SKM-1 treated with dmso at 0.1 percent for 144 hours (cell line): Measurements from ENCODE around the gene VAV3.
"Not testable (repeated sequence)": the region's sequence is repeated elsewhere in the genome, so short reads cannot be mapped to it uniquely, and the experiment has no call there.

ENCODE experiments used
- DNase-seq: peaks from one replicate; lab custom pipeline; 2025; ENCODE audit not compliant: unreplicated experiment; lab: John Stamatoyannopoulos, UW

The VAV3 gene

DNA sequence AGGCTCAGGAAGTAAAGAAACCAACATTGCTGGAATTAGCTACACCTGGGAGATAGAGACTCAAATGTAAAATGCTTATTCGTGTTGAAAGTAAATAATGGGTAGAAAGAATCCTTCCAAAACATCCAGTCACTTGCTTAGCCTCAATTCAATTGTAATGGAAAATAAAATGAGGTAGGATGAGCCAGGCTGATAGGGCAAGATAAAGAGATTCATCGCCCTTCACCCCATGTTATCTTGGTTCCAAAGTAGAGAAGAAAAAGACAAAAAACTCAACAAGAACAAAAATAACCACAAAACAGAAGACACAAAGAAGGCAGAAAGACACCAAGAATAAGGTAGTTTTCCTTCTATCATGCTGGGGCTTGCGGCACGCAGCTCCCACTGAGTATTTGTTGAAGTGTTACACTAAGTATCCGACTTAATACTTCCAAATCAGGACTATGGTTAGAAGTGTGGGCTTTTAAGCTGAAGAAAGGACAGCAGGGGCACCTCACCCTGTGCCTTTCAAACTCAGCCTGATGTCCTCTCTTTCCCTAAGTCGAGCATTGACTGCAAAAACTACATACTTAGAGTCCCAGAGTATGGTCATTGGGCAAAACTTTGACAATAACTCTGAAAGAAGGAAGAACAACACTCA lies 202.1 kb downstream of the VAV3 start:
- DNase-seq = no peak

DNA sequence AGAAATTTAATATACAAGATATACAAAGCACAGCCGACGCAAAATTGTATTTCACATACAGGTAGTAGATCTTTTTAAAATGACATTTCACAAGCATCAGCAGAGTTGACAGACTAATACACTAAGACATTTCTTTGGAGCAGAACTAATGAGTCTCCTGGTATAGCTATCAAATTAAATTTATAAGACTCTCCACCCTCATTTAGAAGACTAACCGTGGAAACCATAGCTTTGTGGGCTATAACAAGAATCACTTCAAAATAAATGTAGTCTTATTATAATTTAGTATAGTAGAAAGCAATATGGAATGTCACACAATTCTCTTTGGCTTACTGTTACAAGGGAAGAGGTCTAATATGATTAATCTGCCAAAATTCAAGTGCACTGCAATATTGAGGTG lies 204.9 kb downstream of the VAV3 start:
- no peak for DNase-seq

DNA sequence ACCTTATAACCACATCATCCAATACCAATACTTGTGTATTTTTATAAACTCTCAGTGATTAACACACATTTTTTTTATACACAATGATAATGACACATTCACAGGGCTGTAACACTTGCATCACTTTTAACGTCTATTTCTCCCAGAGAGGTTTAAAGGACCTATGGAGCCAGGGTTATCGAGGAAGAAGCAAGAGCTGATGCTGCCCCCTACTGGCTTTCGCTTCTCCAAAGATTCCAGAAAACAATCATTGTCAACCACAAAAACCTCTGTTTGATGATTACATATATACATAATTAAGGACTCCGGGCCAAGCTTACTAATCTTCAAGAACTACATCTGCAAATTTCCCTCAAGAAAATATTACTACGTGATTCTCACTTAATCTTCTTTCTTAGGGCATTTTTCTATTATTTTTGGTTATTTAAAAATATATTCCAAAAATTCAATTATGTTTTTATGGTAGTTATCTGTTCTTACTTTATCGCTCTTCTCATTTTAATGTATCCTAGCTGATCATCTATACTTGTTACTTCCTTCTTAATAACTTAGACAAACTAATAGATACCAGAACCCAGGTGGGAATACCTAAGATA lies 214.5 kb downstream of the VAV3 start:
- peak; percentile 26 for DNase-seq

DNA sequence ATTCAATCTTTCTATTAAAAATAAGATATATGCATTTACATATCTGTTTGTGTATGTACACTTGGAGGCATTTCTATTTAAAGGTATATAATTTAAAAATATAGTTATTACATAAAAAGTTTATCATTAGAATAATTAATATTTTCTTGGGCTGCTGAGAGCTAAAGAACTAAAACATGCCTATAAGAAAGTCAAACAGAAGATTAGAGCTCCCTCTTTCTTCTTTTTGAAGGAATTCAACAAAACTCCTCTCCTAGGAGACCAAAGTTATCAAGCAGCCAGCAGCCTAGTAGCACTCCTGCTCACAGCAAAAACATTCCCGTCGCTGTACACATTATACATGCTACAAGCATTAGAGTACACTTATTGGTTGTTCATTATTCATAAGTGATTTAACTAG lies 216.4 kb downstream of the VAV3 start:
- no peak for DNase-seq

DNA sequence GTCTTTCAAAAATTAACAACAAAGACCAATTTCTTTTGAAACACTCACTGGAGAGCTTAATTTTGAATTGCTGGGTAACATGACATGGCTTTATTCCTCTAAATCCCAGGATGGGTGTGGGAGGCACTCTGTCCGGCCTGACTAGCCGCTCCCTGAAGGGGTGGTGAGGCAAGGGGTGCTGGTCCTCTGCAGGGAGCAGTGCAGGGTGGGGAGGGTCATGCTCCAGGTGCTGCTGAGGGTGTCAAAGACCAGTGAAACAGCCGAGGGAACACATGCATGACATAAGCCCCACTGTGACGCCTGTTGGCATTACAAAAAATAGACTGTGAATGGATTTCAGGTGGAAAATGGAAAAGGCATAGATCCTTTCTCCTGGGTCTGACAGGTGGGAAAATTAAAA lies 223.7 kb downstream of the VAV3 start:
- no peak for DNase-seq

DNA sequence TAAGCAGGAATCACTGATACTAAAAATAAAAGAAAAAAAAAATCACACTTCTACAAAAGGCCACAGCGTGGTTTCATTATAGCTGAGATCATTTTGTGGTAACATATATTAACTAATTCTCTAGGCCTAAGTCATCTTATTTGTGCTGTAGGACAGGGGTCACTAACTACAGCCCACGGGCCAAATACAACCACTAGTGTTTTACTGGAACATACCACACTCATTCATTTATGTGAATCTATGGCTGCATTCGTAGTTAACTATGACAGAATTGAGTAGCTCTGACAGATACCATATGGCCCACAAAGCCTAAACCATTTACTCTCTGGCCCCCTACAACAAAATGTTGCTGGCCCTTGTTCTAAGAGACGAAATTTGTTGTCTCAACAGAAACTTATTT lies 224.4 kb downstream of the VAV3 start:
- DNase-seq = no peak

DNA sequence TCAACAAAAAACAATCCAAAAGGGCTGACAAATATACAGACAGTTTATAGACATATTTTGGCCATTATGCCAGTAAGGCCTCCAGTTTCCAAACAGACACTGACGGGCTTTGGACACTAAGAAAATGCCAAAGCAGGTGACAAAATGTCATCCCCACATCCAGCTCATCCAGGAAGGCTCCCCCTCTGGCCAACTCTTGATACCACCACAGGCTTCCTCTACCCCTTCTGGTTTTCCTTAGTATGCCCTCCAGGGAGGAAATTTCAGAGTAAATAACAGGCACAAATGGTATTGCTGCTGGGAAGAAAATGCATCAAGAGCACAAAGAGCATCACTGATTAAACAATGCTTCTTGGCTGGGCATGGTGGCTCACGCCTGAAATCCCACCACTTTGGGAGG lies 225.3 kb downstream of the VAV3 start:
- DNase-seq = no peak

DNA sequence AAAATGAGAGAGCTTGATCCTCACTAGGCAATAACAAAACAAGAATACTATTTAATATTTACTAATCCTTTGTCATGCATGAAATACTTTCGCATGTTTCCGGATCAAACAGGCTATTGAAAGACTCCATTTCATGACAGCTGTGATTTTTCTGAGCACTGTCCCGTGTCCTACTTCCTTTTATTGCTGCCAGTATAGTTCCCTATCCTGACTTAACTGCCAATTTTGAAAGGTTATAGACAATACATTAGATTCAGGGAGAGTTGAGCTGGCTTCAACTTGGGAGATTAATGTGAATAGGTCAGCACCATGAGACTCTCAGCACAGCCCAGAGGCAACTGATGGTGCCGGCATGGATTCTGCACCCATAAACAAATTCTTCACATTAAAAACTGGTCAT lies 225.8 kb downstream of the VAV3 start:
- no peak for DNase-seq

DNA sequence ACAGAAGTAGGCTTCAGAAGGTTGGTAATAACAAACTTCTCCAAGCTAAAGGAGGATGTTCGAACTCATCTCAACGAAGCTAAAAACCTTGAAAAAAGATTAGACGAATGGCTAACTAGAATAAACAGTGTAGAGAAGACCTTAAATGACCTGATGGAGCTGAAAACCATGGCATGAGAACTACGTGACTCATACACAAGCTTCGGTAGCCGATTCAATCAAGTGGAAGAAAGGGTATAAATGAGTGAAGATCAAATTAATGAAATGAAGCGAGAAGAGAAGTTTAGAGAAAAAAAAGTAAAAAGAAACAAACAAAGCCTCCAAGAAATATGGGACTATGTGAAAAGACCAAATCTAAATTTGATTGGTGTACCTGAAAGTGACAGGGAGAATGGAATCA lies 231.6 kb downstream of the VAV3 start:
- DNase-seq = not testable (repeated sequence)

DNA sequence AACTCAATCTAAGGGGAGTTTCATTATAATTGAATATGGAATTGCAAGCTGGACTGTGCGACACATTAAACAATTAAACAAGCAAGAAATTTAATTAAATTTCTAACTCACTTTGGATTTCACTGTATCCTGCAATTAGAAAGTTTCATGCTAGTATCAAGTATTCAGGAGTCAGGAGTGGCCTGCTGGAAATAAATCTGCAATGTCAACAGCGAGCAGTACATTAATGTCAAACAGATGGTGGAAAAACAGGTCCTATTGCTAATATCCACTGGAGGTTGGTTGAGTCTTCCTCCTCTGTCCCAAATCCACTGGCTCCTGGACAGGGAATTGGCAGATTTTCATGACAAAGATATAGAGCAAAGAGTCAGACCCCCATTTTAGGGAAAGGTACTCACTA lies 237.1 kb downstream of the VAV3 start:
- no peak for DNase-seq

DNA sequence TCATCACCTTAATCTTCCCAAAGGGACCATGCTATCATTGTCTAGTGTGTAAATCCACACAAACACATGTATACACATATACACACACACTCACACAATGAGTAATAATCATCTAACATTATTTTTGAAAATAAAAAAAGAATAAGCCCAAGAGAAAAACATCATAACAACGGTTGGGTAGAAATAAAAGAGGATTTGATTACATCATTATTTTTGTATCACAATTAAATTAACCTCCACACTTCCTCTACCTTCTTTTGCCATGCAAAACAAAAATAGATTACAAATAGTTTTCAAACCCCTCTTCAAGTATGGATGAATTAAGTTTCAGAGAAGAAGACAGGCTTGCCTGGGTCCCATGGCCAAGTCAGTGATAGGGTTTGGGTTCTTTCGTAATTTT lies 238.1 kb downstream of the VAV3 start:
- DNase-seq = no peak

DNA sequence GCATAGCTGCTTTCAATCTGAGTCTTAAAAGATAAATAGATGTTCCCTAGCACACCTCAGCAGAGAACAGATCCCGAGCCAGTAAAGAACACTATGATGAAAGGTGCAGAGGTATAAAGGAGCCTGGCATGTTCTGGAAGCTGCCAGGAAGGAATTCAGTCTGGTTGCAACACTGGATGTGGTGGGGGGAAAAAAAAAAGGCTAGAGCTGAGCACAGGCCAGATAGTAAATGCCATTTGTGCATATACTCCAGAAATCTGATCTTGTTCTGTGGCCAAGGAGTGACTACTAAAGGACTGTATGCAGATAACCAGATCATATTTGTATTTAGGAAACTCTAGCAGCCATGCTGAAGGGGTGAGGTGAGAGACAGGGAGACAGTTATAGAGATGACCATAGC lies 240.3 kb downstream of the VAV3 start:
- DNase-seq = no peak

DNA sequence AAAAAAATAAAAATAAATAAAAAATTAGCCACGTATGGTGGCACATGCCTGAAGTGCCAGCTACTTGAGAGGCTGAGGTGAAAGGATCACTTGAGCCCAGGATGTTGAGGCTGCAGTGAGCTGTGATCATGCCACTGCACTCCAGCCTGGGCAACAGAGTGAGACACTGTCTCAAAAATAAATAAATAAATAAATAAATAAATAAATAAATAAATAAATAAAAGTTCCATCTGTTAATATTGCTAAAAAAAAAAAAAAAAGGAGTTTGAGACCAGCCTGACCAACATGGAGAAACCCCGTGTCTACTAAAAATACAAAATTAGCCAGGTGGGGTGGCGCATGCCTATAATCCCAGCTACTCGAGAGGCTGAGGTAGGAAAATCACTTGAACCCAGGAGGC lies 244.8 kb downstream of the VAV3 start:
- DNase-seq = not testable (repeated sequence)

DNA sequence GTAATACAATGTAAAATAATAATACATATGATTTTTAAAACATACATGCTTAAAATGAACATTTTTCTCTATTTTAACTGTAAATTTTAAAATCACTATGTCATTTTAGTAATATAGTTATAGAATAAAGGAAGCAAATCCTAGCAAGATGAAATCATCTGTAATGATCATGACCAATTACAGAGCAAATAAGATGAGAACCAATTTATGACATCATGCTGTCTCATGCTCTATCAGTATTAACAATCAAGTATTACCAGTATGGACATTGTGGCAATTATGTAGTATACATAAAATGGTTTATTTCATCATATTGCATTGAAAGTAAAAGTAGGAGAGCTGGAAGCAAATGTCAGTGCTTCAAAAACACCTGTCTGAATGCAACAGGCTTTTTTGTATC lies 255.0 kb downstream of the VAV3 start:
- DNase-seq = no peak

DNA sequence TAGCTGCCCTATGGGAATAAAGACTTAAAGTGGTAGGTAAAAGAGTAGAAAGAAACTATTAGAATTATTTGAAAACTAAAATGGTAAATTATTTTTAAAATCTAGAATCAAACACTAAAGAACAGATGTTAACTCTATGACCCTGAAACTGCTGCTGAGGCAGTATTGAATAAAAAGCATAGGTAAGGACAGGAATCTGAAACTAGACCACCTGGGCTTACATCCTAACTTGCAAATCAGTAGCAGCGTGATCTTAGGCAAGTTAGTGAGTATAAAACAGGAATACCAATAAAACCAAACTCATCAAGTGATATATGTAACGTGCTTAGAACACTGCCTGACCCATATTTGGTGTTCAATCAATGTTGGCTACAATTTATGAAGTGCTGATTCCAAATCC lies 257.9 kb downstream of the VAV3 start:
- DNase-seq = no peak

DNA sequence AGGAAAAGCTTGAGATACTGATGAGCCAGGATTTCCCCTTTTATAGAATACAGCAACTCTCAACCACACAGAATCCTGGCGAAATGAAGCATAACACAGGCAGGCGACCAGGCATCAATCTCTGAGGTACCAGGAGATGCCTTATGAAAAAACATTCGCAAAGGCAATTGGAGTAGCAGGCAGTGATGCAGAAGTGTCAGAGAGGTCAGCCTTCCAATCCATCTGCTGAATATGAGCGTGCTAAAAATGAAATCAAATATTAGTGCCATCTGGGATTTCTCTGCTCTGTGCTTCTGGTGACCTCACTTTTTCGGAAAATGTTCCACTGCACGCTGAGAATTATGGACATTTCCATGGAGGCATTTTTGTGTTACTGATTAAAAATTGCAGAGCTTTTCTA lies 258.8 kb downstream of the VAV3 start:
- DNase-seq = no peak

DNA sequence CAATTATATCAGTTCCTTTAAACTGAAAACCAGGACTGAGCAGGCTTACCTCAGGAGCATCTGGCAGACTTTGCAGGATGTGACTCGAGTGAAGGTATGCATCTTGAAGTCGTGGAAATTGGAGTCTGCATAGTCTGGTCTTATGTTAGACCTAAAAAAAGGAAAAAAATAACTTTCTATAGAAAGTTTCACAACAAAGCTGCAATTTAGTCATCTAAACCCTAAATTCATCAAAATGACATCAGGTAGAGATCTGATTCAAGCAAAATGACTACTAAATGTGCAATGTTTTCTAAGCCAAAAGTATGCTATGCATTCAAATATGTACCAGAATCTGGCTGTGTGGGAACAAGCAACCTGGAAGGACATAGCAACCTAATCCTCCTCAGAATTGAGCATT lies 260.1 kb downstream of the VAV3 start:
- DNase-seq = no peak

DNA sequence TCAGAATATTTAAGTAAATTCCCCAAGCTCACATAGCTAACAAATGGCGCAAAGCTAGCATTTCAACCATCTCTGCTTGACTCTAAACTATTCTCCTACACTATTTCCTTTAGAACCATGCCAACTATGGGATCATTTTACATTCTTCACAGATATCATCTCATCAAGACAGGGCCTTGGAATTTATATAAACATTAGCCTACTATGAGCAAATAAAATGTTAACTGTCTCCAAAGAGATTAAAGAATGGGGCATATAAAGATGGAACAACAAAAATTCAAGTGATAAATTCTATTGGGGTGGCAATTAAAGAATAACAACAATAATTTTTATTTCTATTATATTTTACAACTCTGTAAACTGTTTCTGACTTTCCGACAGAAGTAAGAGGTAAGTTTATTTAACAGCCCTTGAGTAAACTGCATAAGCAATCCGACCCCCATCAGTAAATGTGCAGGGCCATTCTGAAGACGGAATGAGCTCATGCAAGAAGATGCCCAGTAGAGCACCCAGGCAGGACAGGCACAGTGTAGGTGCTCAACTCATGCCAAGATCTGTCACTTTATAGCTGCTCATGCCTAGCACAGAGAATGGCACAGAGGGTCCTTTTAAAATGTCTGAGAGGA lies 261.9 kb downstream of the VAV3 start:
- no peak for DNase-seq

DNA sequence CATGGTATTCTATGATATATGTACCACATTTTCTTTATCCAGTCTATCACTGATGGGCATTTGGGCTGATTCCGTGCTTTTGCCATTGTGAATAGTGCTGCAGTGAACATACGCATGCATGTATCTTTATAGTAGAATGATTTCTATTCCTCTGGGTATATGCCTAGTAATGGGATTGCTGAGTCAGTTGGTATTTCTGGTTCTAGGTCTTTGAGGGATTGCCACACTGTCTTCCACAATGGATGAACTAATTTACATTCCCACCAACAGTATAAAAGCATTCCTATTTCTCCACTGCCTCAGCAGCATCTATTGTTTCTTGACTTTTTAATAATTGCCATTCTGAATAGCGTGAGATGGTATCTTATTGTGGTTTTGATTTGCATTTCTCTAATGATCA lies 264.3 kb downstream of the VAV3 start:
- DNase-seq = not testable (repeated sequence)

DNA sequence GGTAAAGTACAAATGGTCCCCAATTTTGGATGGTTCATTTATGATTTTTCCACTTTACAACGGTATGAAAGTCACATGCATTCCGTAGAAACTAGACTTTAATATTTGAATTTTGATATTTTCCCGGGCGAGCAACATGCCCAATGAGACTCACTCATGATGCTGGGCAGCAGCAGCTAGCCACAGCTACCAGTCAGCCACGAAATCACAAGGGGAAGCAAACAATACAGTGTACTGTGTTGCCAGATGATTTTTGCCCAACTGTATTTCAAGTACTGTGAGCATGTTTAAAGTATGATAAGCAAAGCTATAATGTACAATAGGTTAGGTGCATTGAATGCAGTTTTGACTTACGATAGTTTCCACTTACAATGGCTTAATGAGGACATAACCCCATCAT lies 266.8 kb downstream of the VAV3 start:
- DNase-seq = no peak

DNA sequence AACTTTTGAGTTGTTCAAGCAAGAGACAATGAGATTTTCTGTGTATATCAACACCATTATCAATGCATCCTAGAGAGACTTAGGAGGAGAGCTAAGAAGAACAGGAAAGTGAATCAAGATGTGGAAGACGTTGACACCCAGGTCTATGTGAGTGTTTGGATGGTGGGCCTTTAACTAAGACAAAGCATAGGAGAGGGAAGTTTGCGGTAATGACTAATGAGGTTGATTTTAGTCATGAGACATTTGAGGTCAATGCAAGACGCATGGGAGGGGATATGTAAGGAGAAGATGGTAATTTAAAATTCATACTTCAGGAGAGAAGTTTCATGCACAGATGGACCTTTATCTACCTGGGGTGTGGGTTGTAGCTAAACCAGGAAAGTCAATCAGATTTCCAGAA lies 269.6 kb downstream of the VAV3 start:
- DNase-seq = no peak

DNA sequence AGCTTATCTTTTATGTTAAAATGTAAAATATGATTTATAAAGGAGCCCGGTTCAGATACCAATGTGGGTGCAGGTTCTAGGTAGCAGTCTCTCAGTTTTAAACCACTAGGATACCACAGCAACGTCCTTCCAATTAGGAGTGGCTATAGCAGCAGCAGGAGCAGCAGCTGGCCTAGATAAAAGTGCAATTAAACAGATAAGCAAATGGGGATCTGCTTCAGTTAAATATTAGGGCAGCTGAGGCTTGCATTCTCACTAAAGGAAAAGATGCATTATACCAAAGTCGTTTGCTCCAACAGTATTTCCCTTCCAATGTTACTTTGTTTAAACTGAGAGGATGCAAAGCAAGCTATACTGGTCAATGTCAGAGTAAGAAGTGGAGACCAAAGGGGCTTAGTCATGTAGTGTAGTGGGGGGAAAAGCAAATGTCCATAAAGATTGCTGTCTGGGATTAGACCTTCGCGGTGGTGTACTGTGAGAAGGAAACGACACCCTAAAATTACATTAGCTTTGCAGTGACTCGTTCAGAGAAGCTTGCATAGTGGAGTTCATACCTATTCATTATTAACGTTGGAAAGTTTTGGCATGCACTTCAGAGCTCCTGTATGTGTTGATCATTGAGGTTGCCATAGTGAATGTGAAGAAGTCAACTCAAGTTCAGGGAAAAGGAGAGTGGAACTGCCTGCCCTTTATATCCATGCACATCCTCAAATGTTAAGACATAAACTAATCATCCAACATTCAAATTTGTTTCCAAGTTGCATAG lies 272.2 kb downstream of the VAV3 start:
- DNase-seq = no peak
